HepG2 (cell line): ENCODE results near the gene GNA12. TPM values are rescaled to one million over a fixed set of nuclear protein-coding genes. Genes with fewer than 3 reads are reported as not detected.

Experiments
- ARHGAP35 ChIP-seq: sonication (generic); formaldehyde crosslinking; IDR thresholded peaks from 2 replicates; pipeline ENCODE4 v1.9.0; 2022; ENCODE audit warnings: mild to moderate bottlenecking, inconsistent platforms, moderate library complexity, missing genetic modification reagents, borderline replicate concordance
- BATF2 ChIP-seq: sonication (generic); formaldehyde crosslinking; IDR thresholded peaks from 2 replicates; pipeline ENCODE4 v1.8.0; 2022; ENCODE audit warnings: mild to moderate bottlenecking, missing genetic modification reagents, moderate library complexity
- CBX1 ChIP-seq: IDR thresholded peaks from one replicate; pipeline ENCODE4 v1.6.1; 2016; ENCODE audit warnings: antibody characterized with exemption, low read depth
- CEBPZ ChIP-seq: IDR thresholded peaks from 2 replicates; pipeline ENCODE4 v1.6.1; 2012; ENCODE audit warnings: low read length, improper control_type of control experiment
- MAZ ChIP-seq, 2 experiments: sonication (generic) in 1 of 2; formaldehyde crosslinking in 1 of 2; IDR thresholded peaks; 2 replicates each; pipeline versions ENCODE4 v1.5.0 to v1.6.1; 2012 to 2020; ENCODE audit warnings: low read depth in 2 of 2, mild to moderate bottlenecking in 2 of 2, borderline replicate concordance in 1 of 2, improper control_type of control experiment in 1 of 2, low read length in 1 of 2, missing genetic modification reagents in 1 of 2, moderate library complexity in 1 of 2
- POGK ChIP-seq: sonication (generic); formaldehyde crosslinking; conservative IDR thresholded peaks from 2 replicates; pipeline ENCODE4 v1.8.0; 2022; ENCODE audit warnings: mild to moderate bottlenecking, moderate library complexity, missing genetic modification reagents
- ZNF225 ChIP-seq: sonication (generic); formaldehyde crosslinking; IDR thresholded peaks from 2 replicates; pipeline ENCODE4 v1.4.0; 2020; ENCODE audit warnings: mild to moderate bottlenecking, missing genetic modification reagents
- polyA plus RNA-seq, 8 experiments: library from polyadenylated mRNA; depleted of rRNA in 3 of 8; stranded (reverse) in 7 of 8; unstranded in 1 of 8; fragments of >200 nt; fragmentation: Illumina TruSeq in 4 of 8; extraction: Trizol in 4 of 8; gene quantifications; 2 replicates each; pipeline versions ENCODE4 v1.2.1 to v1.2.3, GENCODE V29; 2011 to 2016; ENCODE audit warnings: low read depth in 4 of 8, missing spikeins in 1 of 8, mixed read lengths in 1 of 8; ENCODE audit not compliant: insufficient read depth in 1 of 8
- total RNA-seq, 5 experiments: library from RNA; depleted of rRNA; stranded (reverse); fragments of >200 nt; fragmentation: Illumina TruSeq; extraction: Trizol; gene quantifications; 2 replicates each; pipeline ENCODE4 v1.2.3, GENCODE V29; 2016; ENCODE audit warnings: low read depth in 1 of 5
- TF ChIP-seq, protein P1 (sequence below): sonication (generic); formaldehyde crosslinking; IDR thresholded peaks from 2 replicates; pipeline ENCODE4 v1.8.1; 2023; ENCODE audit warnings: missing genetic modification reagents, inconsistent platforms, borderline replicate concordance

The GNA12 gene
- total and polyA plus RNA-seq, 2 of the 13 experiments (the other 11 are each of a cell fraction or from before 2014, with no cell fraction given): 16.2 to 50.9 TPM

GRCh38 chr7:2691011-2691707 lies 152.9 kb downstream of the GNA12 start (continued):
- no peak for TF ChIP-seq CEBPZ
- TF ChIP-seq ZNF225 (CRISPR knock-in tag): no peak
- TF ChIP-seq ARHGAP35 (CRISPR knock-in tag): no peak
- TF ChIP-seq, protein P1, sequence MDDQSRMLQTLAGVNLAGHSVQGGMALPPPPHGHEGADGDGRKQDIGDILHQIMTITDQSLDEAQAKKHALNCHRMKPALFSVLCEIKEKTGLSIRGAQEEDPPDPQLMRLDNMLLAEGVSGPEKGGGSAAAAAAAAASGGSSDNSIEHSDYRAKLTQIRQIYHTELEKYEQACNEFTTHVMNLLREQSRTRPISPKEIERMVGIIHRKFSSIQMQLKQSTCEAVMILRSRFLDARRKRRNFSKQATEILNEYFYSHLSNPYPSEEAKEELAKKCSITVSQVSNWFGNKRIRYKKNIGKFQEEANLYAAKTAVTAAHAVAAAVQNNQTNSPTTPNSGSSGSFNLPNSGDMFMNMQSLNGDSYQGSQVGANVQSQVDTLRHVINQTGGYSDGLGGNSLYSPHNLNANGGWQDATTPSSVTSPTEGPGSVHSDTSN (CRISPR knock-in tag): no peak
- no peak for TF ChIP-seq BATF2
- TF ChIP-seq POGK (CRISPR knock-in tag): no peak
- TF ChIP-seq MAZ (IDR thresholded peaks at IDR 0.05; ENCODE audit: borderline replicate concordance, low read depth, low read length): no peak
- peak; percentile 15; the same call in 1 of the 2 replicates for TF ChIP-seq MAZ (CRISPR knock-in tag; IDR thresholded peaks at IDR 0.05; ENCODE audit: low read depth)
- no peak for TF ChIP-seq CBX1
